ENCODE data around the gene COL10A1.

GRCh38 chr6:116102873-116103272 is 23.1 kb downstream of the COL10A1 start:
- TF ChIP-seq POLR2AphosphoS5 (IDR thresholded peaks at IDR 0.05) (no peak), CTCF (IDR thresholded peaks at IDR 0.05; ENCODE audit: poor library complexity, severe bottlenecking) (no peak), TAF1 (IDR thresholded peaks at IDR 0.05; ENCODE audit: low read depth) (no peak), REST (IDR thresholded peaks at IDR 0.05; ENCODE audit: borderline replicate concordance) (no peak), EP300 (conservative IDR thresholded peaks at IDR 0.05; ENCODE audit: poor library complexity, severe bottlenecking) (no peak), EZH2 (IDR thresholded peaks at IDR 0.05; ENCODE audit: borderline replicate concordance, insufficient read depth, low read length, poor library complexity, severe bottlenecking) (no peak)

Data from neural cell (in vitro differentiated cells).